SK-N-SH (cell line): ENCODE data around the gene ERGIC1.

ENCODE experiments used
- CTCF ChIP-seq: fragments of 200-600 bp; sonication (generic); IDR thresholded peaks from 2 replicates; pipeline ENCODE4 v1.6.1; 2017; ENCODE audit warnings: antibody characterized with exemption, mild to moderate bottlenecking, moderate library complexity
- EP300 ChIP-seq, 2 experiments: IDR thresholded peaks; 2 replicates each; pipeline versions ENCODE4 v1.4.0 to v1.6.1; 2012; ENCODE audit warnings: borderline replicate concordance in 1 of 2, low read depth in 1 of 2, low read length in 1 of 2
- IRF3 ChIP-seq: fragments of 150-350 bp; IDR thresholded peaks from 2 replicates; pipeline ENCODE4 v1.6.1; 2016; ENCODE audit warnings: mild to moderate bottlenecking, low read depth, low read length
- MXI1 ChIP-seq: IDR thresholded peaks from 2 replicates; pipeline ENCODE4 v1.6.1; 2012; ENCODE audit warnings: mild to moderate bottlenecking, low read depth, low read length, improper control_type of control experiment
- RAD21 ChIP-seq: IDR thresholded peaks from 2 replicates; pipeline ENCODE4 v1.6.1; 2012; ENCODE audit warnings: mild to moderate bottlenecking, low read length
- TF ChIP-seq, protein P1 (sequence below): IDR thresholded peaks from 2 replicates; pipeline ENCODE4 v1.4.0; 2012; ENCODE audit warnings: low read depth

GRCh38 chr5:172869691-172870090, 35.6 kb downstream of the ERGIC1 start:
- TF ChIP-seq EP300 (IDR thresholded peaks at IDR 0.05; ENCODE audit: borderline replicate concordance in 1 of 2, low read depth in 1 of 2, low read length in 1 of 2) (no peak), CTCF (no peak), RAD21 (no peak), MXI1 (no peak), IRF3 (no peak)
- TF ChIP-seq, protein P1, sequence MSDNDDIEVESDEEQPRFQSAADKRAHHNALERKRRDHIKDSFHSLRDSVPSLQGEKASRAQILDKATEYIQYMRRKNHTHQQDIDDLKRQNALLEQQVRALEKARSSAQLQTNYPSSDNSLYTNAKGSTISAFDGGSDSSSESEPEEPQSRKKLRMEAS = no peak
